Caki2 (cell line): ENCODE data around the gene TCEAL2. TPM values are rescaled to one million over a fixed set of nuclear protein-coding genes. Genes with fewer than 3 reads are reported as not detected.

Source experiments
- total RNA-seq: library from RNA; depleted of rRNA; stranded (reverse); fragments of >200 nt; shearing (Covaris generic); gene quantifications from 2 replicates; pipeline ENCODE4 v1.2.3, GENCODE V29; 2014; ENCODE audit warnings: low replicate concordance; rRNA removed

TCEAL2 gene
- total RNA-seq, 1 experiment from 2014 or later = not detected

Other genes starting within 250 kb of the TCEAL2 start
- 0.70 and 0.74 TPM in 2 replicates for gene ZMAT1, start 193.7 kb upstream of the TCEAL2 start, total RNA-seq
- gene TCEAL6, start 16.8 kb downstream of the TCEAL2 start, total RNA-seq = not detected in 2 replicates
- gene BEX5, start 30.3 kb downstream of the TCEAL2 start, total RNA-seq = 0.64 and 0.78 TPM in 2 replicates
- gene TCP11X1, start 89.6 kb downstream of the TCEAL2 start, total RNA-seq = not detected in 2 replicates
- not detected in 2 replicates for gene NXF2, start 121.5 kb downstream of the TCEAL2 start, total RNA-seq